Small intestine (tissue), 7 donors: ENCODE data around the gene TYW3. TPM values are rescaled to one million over a fixed set of nuclear protein-coding genes. Genes with fewer than 3 reads are reported as not detected.

ENCODE experiments used
- DNase-seq, 2 donors: peaks; one replicate each; pipeline versions ENCODE4 v3.0.0 to v3.0.0-alpha.2; 2013
- FAIRE-seq: peaks from 2 replicates; lab custom pipeline; 2012; peaks lifted over from hg19 to GRCh38; lab: Jason Lieb, UNC
- H3K27ac ChIP-seq, 3 donors: one replicate each; pipeline ENCODE4 v1.5.1; 2013; ENCODE audit warnings: low read length in 2 of 3, mild to moderate bottlenecking in 2 of 3, control low read depth in 1 of 3, inconsistent platforms in 1 of 3, low read depth in 1 of 3, moderate library complexity in 1 of 3
- H3K27me3 ChIP-seq, 3 donors: one replicate each; pipeline ENCODE4 v1.6.1; 2013; ENCODE audit warnings: low read length in 3 of 3, inconsistent platforms in 1 of 3; ENCODE audit not compliant: control insufficient read depth in 3 of 3, insufficient read depth in 3 of 3
- H3K36me3 ChIP-seq, 3 donors: one replicate each; pipeline ENCODE4 v1.6.1; 2013; ENCODE audit warnings: low read length in 3 of 3, inconsistent platforms in 1 of 3, low read depth in 1 of 3, mild to moderate bottlenecking in 1 of 3, moderate library complexity in 1 of 3; ENCODE audit not compliant: control insufficient read depth in 3 of 3, insufficient read depth in 2 of 3
- H3K4me1 ChIP-seq, 3 donors: one replicate each; pipeline ENCODE4 v1.6.1; 2013; ENCODE audit warnings: low read length in 2 of 3, inconsistent platforms in 1 of 3, low read depth in 1 of 3, mild to moderate bottlenecking in 1 of 3, moderate library complexity in 1 of 3; ENCODE audit not compliant: control insufficient read depth in 3 of 3, insufficient read depth in 2 of 3
- H3K4me3 ChIP-seq, 3 donors: one replicate each; pipeline ENCODE4 v1.5.1; 2013; ENCODE audit warnings: low read length in 3 of 3, control low read depth in 1 of 3, inconsistent platforms in 1 of 3, low read depth in 1 of 3, mild to moderate bottlenecking in 1 of 3, moderate library complexity in 1 of 3
- H3K9me3 ChIP-seq, 2 donors: one replicate each; pipeline ENCODE4 v1.6.1; 2013; ENCODE audit warnings: low read depth in 1 of 2, low read length in 1 of 2; ENCODE audit not compliant: control insufficient read depth in 2 of 2, insufficient read depth in 1 of 2
- WGBS, 3 donors: extraction: QIAGEN DNeasy Blood & Tissue Kit; methylation state at CpG; one replicate each; pipeline ENCODE4 v1.1.7; 2013; 5-methylcytosine and 5-hydroxymethylcytosine counted together
- polyA plus RNA-seq, 4 donors: library from polyadenylated mRNA; stranded (reverse) in 3 of 4; unstranded in 1 of 4; fragments of 200-250 nt in 3 of 4; fragments of 120-200 nt in 1 of 4; gene quantifications; one replicate each; pipeline versions ENCODE4 v1.2.1 to v1.2.3, GENCODE V29; 2013
- donor health status: healthy with polysubstance abuse.
- donor health status: control.
- donor health status: control.
- donor health status: Bipolar disorder and iron deficiency.
- donor health status: healthy.

The TYW3 gene
- polyA plus RNA-seq, 4 donors, result 11.0 to 17.9 (median 11.4) TPM

DNA sequence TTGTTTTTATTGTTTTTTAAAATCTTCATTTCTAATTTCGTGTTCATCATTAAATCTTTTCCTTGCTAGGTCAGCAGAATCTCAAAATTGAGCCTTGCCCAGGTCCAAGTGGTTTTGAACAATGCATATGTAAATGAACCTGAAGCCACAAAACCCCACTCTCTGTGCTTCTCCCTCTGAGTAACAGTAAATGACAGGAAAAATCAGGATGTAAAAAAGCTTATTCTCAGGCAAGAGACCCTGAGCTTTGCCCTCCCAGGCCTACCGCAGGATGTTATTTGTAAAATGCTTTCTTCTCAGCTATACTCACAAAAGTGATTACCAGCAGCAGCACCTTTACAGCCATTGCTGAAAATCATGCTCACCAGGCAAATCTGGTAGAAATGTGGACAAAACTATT is 47.6 kb downstream of the TYW3 start:
- no peaks in the 10 kb centered on the region for H3K4me1 ChIP-seq
- H3K4me3 ChIP-seq, result no peak overlapping the region
- no peak overlapping the region for H3K27ac ChIP-seq
- 28 to 44% (median 31%) methylated on average over 2 of the region's 2 CpGs for WGBS, 3 donors
- peaks cover 0 to 3% (median 0%) of the 10 kb centered on the region in 3 donors for H3K27me3 ChIP-seq
- DNase-seq (no peak), FAIRE-seq (no peak)
- no peaks in the 10 kb centered on the region for H3K9me3 ChIP-seq
- H3K36me3 ChIP-seq, result no peaks in the 10 kb centered on the region

DNA sequence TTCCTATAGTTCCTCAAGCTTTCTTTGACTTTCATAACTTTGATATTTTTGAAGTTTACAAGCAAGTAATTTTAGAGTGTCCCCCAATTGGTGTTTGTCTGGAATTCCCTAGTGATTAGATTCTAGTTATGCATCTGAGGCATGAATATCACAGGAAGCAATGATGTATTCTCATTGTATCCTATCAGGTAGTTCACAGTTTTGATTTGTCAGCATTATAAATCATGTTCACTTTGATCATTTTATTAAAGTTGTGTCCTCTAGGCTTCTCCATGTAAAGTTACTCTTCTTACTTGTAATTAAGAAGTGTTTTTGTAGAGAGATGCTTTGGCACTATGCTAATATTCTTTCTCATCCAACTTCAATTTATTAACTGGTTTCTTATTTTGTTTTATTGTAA is 53.0 kb downstream of the TYW3 start:
- no peaks in the 10 kb centered on the region for H3K36me3 ChIP-seq
- H3K27ac ChIP-seq, result no peak overlapping the region
- DNase-seq, result no peak
- no peaks in the 10 kb centered on the region for H3K4me1 ChIP-seq
- no peak overlapping the region for H3K4me3 ChIP-seq
- no peaks in the 10 kb centered on the region for H3K9me3 ChIP-seq
- H3K27me3 ChIP-seq, result no peaks in the 10 kb centered on the region
- no peak for FAIRE-seq

DNA sequence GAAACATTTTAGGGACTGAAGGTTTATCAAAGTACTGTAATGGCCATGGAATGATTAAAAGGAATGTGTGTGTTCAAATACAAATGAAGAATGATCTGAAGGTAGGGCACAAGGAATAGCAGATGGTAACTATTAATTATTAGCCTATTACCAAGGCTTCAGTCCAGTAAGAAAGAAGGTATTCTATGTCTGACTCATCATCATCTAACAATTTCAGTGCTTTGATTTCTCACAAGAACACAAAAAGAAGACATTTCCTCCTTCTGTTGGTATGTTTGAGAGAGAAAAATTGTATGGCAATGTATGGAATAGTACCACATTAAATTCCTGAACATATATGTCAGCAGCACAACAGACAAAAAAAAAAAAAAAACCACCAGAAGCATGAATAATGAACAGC is 57.5 kb downstream of the TYW3 start:
- H3K36me3 ChIP-seq, result no peaks in the 10 kb centered on the region
- H3K27me3 ChIP-seq, result no peaks in the 10 kb centered on the region
- no peaks in the 10 kb centered on the region for H3K9me3 ChIP-seq
- H3K27ac ChIP-seq, result no peak overlapping the region
- H3K4me3 ChIP-seq, result no peak overlapping the region
- no peaks in the 10 kb centered on the region for H3K4me1 ChIP-seq
- DNase-seq (no peak), FAIRE-seq (no peak)

DNA sequence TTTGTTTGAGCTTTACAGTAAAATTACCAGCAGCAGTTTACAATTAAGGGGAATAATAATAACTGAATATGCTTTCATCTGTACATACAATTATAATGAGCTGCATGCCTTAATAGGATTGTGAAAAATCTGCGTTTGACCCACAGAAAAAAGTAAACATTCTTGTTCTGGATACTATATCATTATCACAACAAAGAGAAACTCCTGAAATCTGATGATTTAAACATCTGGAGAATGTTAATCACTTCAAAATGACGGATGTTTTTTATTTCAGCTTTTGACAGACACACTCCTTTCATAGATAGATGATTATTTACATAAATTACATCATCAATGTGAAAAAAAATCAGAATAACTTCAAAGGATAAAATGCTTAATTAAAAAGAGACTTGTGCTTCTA is 58.5 kb downstream of the TYW3 start:
- Histone ChIP-seq H3K4me3 (no peak overlapping the region), H3K9me3 (no peaks in the 10 kb centered on the region), H3K27me3 (no peaks in the 10 kb centered on the region), H3K36me3 (no peaks in the 10 kb centered on the region), H3K4me1 (no peaks in the 10 kb centered on the region), H3K27ac (no peak overlapping the region)
- WGBS, 3 donors, result 45 to 47% (median 46%) methylated on average over 2 of the region's 2 CpGs
- FAIRE-seq, result no peak
- DNase-seq, result no peak

DNA sequence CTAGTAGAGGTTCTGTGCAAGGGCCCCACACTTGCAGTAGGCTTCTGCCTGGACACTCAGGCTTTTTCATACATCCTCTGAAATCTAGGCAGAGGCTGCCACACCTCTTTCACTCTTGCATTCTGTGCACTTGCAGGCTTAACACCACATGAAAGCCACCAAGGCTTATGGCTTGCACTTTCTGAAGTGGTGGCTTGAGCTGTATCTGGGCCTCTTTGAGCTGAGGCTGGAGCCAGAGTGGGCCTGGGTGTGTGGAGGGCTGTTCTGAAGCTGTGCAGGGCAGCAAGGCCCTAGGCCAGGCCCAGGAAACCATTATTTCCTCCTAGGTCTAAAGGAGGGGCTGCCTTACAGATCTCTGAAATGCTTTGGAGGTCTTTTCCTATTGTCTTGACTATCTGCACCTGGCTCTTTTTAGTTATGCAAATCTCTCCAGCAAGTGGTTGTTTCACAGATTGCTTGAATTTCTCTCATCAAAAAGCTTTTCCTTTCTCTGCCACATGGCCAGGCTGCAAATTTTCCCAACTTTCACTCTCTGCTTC is 66.2 kb downstream of the TYW3 start:
- Histone ChIP-seq H3K9me3 (no peaks in the 10 kb centered on the region), H3K27ac (no peak overlapping the region), H3K4me3 (no peak overlapping the region), H3K36me3 (no peaks in the 10 kb centered on the region), H3K27me3 (no peaks in the 10 kb centered on the region), H3K4me1 (no peaks in the 10 kb centered on the region)
- DNase-seq (no peak), FAIRE-seq (no peak)

DNA sequence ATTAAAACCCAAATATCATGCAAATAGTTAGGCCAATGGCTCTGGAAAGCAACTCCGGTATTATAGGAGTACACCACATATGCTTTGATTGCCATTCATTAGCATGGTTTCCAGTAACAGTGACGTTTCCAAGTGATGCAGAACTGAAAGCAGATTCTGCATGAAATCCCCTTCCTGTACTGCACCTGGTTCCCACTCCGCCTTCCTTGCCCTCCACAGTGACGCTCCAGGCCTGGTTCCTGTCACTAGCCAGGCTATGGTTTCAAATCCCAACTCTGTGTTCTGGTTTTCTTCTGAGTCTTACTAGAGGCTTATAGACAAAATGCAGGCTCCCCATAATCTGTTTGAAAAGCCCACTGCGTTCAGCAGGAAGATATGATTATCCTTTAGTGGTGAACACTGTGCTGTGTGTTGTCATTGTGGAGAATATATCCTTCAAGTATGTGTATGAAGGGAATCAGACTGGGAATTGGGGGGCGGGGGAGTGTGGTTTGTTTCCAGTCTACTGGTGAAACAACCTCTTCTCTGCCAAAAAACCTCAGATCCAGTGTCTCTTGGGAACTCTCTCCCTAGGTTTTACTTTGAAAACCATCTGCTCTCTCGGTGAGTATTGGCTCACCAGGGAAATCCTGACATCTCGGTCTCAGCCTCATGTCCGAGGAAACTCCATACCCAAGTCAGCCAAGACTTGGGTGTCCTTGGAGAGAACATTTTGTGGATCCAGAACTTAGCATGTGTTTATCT is 78.7 kb downstream of the TYW3 start:
- no peaks in the 10 kb centered on the region for H3K36me3 ChIP-seq
- no peaks in the 10 kb centered on the region for H3K4me1 ChIP-seq
- H3K27me3 ChIP-seq, result no peaks in the 10 kb centered on the region
- H3K4me3 ChIP-seq, result no peak overlapping the region
- no peaks in the 10 kb centered on the region for H3K9me3 ChIP-seq
- no peak for FAIRE-seq
- peak overlapping the region in 1 of 3 donors; percentile 60 for H3K27ac ChIP-seq
- DNase-seq, result no peak
- WGBS, 3 donors, result 62 to 69% (median 67%) methylated on average over 9 of the region's 9 CpGs

DNA sequence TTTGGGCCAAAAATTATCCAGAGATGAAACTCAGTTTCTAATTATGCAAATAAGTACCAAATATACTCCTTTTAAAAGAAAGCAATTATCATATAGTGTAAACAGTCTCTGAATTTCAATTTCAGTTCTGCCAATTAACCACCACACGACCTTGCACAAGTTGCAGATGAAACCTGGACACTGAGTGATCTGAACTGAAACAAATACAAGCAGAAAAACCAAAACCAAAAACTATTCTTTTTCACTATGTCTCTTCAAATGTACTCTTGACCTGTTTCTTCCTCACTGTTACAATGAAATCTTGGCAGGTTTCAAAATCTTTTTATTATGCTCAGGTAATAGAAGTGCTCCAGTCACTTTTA is 79.2 kb downstream of the TYW3 start:
- no peaks in the 10 kb centered on the region for H3K27me3 ChIP-seq
- H3K27ac ChIP-seq, result peak overlapping the region in 1 of 3 donors; percentile 60
- WGBS, 3 donors, result 34 to 53% (median 45%) methylated on average over 1 of the region's 1 CpG
- H3K4me3 ChIP-seq, result no peak overlapping the region
- H3K36me3 ChIP-seq, result no peaks in the 10 kb centered on the region
- H3K9me3 ChIP-seq, result no peaks in the 10 kb centered on the region
- FAIRE-seq (no peak), DNase-seq (no peak)
- no peaks in the 10 kb centered on the region for H3K4me1 ChIP-seq
